A673 (cell line): ENCODE measurements around the gene VCP. TPM values are rescaled to one million over a fixed set of nuclear protein-coding genes. Genes with fewer than 3 reads are reported as not detected.

Experiments
- BruUV-seq: library from RNA; stranded (reverse); fragments of 400-500 nt; replicated peaks from 2 replicates; lab custom pipeline; 2021; lab: Mats Ljungman, UMichigan
- CTCF ChIA-PET: fragments of 300-600 bp; sonication (Branson Sonifier 250); formaldehyde crosslinking; loops from one replicate; lab custom pipeline; 2022; ENCODE audit warnings: antibody characterized with exemption; lab: Charles Lee
- POLR2A ChIA-PET: fragments of 300-600 bp; sonication (Branson Sonifier 250); formaldehyde crosslinking; loops from one replicate; lab custom pipeline; 2022; ENCODE audit warnings: antibody characterized with exemption; ENCODE audit not compliant: low non-redundant PET; lab: Charles Lee
- DNase-seq: peaks from one replicate; pipeline ENCODE4 v3.0.0-alpha.2; 2015; ENCODE audit warnings: low spot score
- H3K27ac ChIP-seq: fragments of 200-600 bp; sonication (generic); 2 replicates; pipeline ENCODE4 v1.5.1; 2016; ENCODE audit warnings: mixed run types, low read depth, mild to moderate bottlenecking, mixed read lengths, antibody characterized with exemption, low read length; ENCODE audit not compliant: poor library complexity, severe bottlenecking
- H3K27me3 ChIP-seq: fragments of 200-600 bp; sonication (generic); replicated peaks from 2 replicates; pipeline ENCODE4 v1.6.1; 2017; ENCODE audit warnings: mixed run types, low read depth, mild to moderate bottlenecking, mixed read lengths, antibody characterized with exemption, low read length; ENCODE audit not compliant: insufficient read depth, poor library complexity
- H3K36me3 ChIP-seq: fragments of 200-600 bp; sonication (generic); 2 replicates; pipeline ENCODE4 v1.6.1; 2016; ENCODE audit warnings: mixed run types, mild to moderate bottlenecking, mixed read lengths, antibody characterized with exemption, low read length; ENCODE audit not compliant: insufficient read depth, poor library complexity, severe bottlenecking
- H3K4me1 ChIP-seq: fragments of 200-600 bp; sonication (generic); 2 replicates; pipeline ENCODE4 v1.6.1; 2017; ENCODE audit warnings: mixed run types, mild to moderate bottlenecking, mixed read lengths, antibody characterized with exemption, low read length; ENCODE audit not compliant: insufficient read depth, poor library complexity, severe bottlenecking
- H3K4me3 ChIP-seq: fragments of 200-600 bp; sonication (generic); 2 replicates; pipeline ENCODE4 v1.5.1; 2016; ENCODE audit warnings: low read depth, mixed run types, mild to moderate bottlenecking, mixed read lengths, low read length; ENCODE audit not compliant: poor library complexity, severe bottlenecking
- H3K9me3 ChIP-seq: fragments of 200-600 bp; sonication (generic); 2 replicates; pipeline ENCODE4 v1.6.1; 2016; ENCODE audit warnings: mixed run types, low read depth, mild to moderate bottlenecking, mixed read lengths, antibody characterized with exemption, low read length; ENCODE audit not compliant: poor library complexity, severe bottlenecking
- CTCF ChIP-seq: fragments of 300-800, 200-600 bp; sonication (generic); conservative IDR thresholded peaks from 2 replicates; pipeline ENCODE4 v1.5.1; 2017; ENCODE audit warnings: low read depth, mild to moderate bottlenecking, antibody characterized with exemption, low read length, moderate library complexity, mixed read lengths
- EZH2 ChIP-seq: fragments of 200-600 bp; sonication (generic); IDR thresholded peaks from 2 replicates; pipeline ENCODE4 v1.6.1; 2017; ENCODE audit warnings: borderline replicate concordance, low read depth, mild to moderate bottlenecking, mixed read lengths, antibody characterized with exemption, low read length; ENCODE audit not compliant: poor library complexity, severe bottlenecking
- intact Hi-C: fragments of 100-400 bp; cut with micrococcal nuclease; formaldehyde crosslinking; loops from one replicate; pipeline ENCODE4 v1.10.0; 2022; ENCODE audit not compliant: unreplicated experiment
- total RNA-seq: library from RNA; stranded (reverse); gene quantifications from 2 replicates; pipeline ENCODE4 v1.2.3, GENCODE V29; 2021

The VCP gene
- total RNA-seq, 1 experiment from 2014 or later: 643 TPM

GRCh38 chr9:35010351-35010958 is 62.0 kb downstream of the VCP start:
- BruUV-seq: no TSS peak
- no peaks in the 10 kb centered on the region for H3K36me3 ChIP-seq
- no peaks in the 10 kb centered on the region for H3K27me3 ChIP-seq
- H3K27ac ChIP-seq: no peak overlapping the region
- ChIA-PET CTCF (no interaction called here), POLR2A (no interaction called here)
- DNase-seq: no peak
- no peak for TF ChIP-seq EZH2
- TF ChIP-seq CTCF: no peak
- intact Hi-C loops: no loop called here
- H3K9me3 ChIP-seq: peaks cover 8% of the 10 kb centered on the region
- no peak overlapping the region for H3K4me3 ChIP-seq
- no peaks in the 10 kb centered on the region for H3K4me1 ChIP-seq

Other genes with a start within 250 kb of the VCP start
- 0.11 and 0.13 TPM in 2 replicates for gene PHF24, start 114.3 kb downstream of the VCP start, total RNA-seq
- 11.9 and 13.0 TPM in 2 replicates for gene DNAJB5, start 82.9 kb downstream of the VCP start, total RNA-seq
- 104 and 110 TPM in 2 replicates for gene FANCG, start 7.3 kb upstream of the VCP start, total RNA-seq
- gene PIGO, start 24.0 kb upstream of the VCP start, total RNA-seq: 32.9 and 34.3 TPM in 2 replicates
- 200 and 209 TPM in 2 replicates for gene STOML2, start 30.5 kb upstream of the VCP start, total RNA-seq
- 7.4 and 8.3 TPM in 2 replicates for gene ATOSB, start 43.2 kb upstream of the VCP start, total RNA-seq
- gene UNC13B, start 89.4 kb upstream of the VCP start, total RNA-seq: 19.8 and 21.8 TPM in 2 replicates